Measurements from ENCODE around the gene GARIN3.

GARIN3 gene

GRCh38 chr5:157184117-157184670 lies 18.1 kb upstream of the GARIN3 start:
- no peak for DNase-seq

- no peak for DNase-seq
These were observed 16.2 kb upstream of the GARIN3 start for GRCh38 chr5:157182143-157182757.

DNA sequence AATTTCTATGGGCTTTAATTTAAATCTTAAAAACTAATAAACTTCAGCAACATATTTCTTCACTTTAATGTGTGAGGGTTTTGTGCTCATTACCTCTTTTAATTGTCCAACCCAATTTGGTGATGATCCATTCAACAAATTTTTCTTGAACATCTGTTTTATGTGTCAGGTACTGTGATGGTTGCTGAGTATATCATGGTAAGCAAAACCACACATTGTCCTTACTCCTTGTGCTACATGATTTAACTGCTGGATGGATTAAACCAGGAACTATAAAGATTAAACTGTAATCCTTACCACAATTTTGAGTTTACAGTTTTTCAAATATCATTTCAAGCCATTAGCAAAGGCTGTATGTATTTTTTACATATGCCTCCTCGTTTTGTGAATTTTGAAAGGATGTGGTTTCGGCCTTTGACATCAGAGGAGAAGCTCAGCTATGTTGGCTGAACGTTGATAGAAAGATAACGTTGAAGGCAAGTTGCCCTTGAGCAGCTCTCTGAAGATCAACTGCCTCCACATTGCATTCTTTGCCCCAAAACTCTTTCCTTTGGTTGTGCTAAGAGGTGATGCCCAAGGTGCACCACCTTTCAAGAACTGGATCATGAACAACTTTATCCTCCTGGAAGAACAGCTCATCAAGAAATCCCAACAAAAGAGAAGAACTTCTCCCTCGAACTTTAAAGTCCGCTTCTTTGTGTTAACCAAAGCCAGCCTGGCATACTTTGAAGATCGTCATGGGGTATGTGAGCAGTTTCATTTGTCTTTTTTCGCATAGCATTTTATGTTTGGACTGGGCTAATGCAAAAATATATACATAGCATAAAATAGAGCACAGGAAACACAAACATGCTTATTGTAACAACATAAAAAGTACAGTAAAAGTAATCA lies 14.6 kb upstream of the GARIN3 start, which contains the start of gene ITK:
Gene ITK, plus strand, starts transcription at position 467 of the 891 bp plus-strand sequence. Its CDS starts 138 bp downstream, at position 605.
- DNase-seq = no peak

GRCh38 chr5:157178966-157179365 lies 12.9 kb upstream of the GARIN3 start:
- DNase-seq = no peak

DNA sequence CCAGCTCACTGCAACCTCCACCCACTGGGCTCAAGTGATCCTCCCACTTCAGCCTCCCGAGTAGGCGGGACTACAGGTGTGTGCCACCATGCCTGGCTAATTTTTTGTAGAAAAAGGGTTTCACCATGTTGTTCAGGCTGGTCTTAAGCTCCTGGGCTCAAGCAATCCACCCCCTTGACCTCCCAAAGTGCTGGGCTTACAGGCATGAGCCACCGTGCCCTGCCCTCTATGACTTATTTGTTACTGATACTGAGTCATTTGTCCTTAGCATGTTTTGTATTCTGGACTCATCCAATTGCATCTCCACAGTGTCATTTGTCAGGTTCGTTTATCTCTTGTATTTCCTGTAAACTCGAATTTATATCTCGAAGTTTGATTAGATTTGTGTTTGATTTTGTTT lies 11.9 kb upstream of the GARIN3 start:
- DNase-seq = no peak

- DNase-seq = no peak
These were observed 9.1 kb upstream of the GARIN3 start for GRCh38 chr5:157175071-157175612.

DNA sequence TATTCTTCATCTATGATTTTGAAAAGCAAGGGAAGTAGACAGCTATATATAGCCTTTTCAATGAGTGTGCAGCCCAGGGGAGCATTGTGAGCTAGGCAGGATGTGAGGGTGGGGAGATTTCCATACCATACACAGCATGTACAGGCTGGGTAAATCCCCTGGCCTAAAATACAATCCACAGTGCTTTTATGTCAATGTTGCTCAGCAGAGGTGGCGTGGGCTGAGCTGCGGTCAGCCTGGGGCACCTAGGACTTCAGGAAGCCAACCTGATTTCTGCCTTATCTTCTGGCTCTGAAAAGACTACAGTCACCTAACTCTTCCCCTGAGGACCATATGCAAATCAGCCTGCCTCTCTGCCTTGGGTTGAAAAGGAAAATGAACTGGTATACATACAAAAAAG lies 6.3 kb upstream of the GARIN3 start:
- DNase-seq = no peak

DNA sequence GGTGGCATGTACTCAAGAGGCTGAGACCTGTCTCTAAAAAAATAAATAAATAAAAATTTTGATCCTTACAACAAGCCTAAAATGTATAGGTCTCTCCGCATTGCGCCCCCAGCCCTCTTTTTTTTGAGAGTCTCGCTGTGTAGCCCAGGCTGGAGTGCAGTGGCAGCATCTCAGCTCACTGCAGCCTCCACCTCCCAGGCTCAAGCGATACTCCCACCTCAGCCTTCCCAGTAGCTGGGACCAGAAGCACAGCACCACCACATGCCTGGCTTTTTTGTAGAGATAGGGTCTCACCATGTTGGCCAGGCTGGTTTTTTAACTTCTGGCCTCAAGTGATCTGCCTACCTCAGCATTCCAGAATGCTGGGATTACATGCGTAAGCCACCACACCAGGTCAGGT lies 2.2 kb upstream of the GARIN3 start:
- DNase-seq = no peak

DNA sequence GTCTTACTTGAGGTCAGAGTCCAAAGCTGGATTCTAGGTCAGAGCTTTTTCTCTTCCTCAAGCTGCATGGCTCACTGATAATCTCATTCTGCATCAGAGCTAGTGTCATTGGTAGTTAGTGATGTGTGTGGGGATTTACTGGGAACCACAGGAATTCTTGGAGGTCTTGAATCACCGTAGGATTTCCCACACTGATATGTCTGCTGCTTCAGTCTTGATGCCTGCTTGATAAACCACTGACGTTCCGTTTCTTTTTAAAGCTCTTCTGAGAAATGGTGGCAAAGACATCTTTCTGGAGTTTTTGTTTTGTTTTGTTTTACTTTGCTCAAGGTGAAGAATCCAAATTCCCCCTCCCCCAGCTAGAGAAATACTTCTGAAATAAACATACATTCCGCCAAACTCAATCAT lies 1.2 kb upstream of the GARIN3 start:
- no peak for DNase-seq

DNA sequence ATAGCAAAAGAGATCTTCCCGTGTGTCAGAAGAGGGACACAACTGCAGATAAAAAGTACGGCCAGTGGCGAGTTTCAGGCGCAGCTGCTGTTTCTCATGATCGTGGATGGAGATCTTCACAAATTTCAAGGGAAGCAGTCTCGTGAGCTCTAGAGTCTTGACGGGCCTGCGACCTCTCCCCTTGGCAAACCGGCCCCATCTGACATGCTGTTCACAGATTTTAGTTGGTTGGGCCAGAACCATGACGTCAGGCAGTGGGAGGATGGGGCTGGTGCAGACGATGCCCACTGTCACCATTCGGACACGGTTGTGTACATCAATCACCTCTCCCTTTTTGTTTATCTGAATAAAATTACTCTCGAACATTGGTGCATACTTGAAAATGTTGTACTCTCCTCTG lies 396 bp downstream of the GARIN3 start:
- no peak for DNase-seq

GRCh38 chr5:157165261-157165660 lies 803 bp downstream of the GARIN3 start:
- no peak for DNase-seq

DNA sequence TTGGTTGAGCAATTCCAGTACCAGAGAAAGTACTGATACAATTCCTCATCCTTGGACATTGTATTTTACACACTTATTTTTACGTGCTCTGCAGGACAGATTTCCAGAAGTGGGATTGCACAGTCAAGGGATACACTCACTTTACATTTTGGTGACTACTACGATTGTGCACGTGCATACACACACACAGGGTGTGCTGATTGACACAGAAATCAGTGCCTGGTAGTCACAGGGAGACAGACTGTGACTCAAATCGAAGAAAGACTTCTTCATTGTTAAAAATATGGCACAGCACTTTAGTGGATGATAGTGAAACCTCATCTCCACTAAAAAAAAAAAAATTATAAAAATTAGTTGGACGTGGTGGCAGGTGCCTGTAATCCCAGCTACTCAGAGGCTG lies 1.5 kb downstream of the GARIN3 start:
- no peak for DNase-seq

DNA sequence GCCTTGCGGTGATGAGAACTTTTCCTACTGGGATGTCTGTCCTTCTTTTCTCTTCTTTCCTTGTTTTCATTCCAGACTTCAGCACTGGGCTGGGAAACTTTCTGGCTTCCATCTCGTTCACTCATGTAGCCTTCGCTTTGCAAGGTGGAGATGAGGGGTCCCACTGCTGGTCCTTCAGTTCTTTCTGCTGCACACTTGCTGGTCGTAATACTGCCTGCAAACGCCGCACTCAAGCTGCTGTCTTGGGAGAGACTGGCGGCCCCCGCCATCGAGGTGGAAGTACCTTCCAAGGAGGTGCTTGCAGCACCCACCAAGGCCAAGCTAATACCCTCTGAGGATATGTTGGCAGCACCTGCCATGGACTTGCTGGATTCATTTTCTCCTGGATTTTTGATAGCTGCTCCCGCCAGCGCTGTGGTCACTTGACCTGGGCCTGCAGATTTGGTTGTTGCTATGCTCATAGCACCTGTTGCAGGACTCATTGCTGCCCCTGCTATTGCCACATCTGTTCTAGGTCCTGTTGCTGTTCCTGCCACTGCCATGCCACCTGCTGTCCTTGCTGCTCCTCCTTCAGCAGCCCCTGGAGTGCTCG lies 3.0 kb downstream of the GARIN3 start:
- no peak for DNase-seq

GRCh38 chr5:157161996-157162395 lies 4.1 kb downstream of the GARIN3 start:
- no peak for DNase-seq

- no peak for DNase-seq
These were observed 6.1 kb downstream of the GARIN3 start for GRCh38 chr5:157160001-157160400.

DNA sequence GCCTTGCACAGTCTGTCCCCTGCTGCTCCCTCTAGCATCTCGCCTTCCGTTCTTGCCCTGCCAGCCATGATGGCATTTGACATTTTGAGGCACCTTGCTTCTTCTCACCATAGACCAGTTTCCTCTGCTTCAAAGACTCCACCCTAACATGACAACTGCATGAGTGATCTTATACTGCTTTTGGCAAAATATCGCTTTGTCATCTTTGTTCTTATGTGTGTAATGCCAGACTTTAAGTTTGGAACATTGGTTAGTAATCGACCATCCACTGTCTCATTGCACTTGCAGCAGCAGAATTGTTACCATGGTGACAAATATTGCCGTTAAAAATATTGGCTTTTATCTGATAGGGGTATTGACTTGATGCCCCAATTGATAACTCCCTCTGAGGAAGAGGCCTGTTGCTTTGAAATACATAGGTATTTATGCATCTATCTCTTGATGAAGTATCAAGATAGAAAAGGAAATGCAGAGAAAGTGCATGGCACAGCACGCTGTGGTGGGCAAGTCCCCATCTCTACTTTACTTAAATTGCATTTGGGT lies 6.8 kb downstream of the GARIN3 start:
- DNase-seq = no peak

DNA sequence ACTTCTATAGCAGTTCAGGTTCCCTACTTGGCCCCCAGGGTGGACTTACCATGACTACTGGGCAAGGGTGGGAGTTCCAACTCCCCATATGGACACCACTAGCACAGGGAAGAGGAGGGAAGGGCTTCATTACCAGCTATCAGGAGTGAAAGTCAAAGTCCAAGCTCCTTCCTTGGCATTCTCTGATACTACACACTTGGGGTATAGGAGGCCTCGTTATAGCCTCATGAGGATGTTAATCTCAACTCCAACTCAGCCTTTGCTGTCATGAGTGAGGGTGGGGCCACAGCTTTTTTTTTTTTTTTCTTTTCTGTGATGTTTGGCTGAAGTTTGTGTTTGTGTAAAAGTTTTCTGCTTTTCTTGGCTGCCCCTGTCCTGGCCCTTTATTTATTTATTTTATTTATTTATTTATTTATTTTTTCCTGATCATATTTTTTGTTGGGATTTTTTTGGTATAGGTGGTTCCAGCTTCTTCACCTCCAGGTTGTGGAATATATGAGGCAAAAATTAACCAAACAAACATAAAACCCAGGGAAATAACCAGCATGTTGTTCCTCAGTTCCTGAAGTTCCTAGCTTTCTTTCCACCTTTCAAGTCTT lies 8.7 kb downstream of the GARIN3 start:
- DNase-seq = no peak

- no peak for DNase-seq
These were observed 10.8 kb downstream of the GARIN3 start for GRCh38 chr5:157155297-157155696.

GRCh38 chr5:157150995-157151394 lies 15.1 kb downstream of the GARIN3 start:
- no peak for DNase-seq

- DNase-seq = peak; percentile 82
These were observed 17.1 kb downstream of the GARIN3 start for GRCh38 chr5:157148734-157149615.

DNA sequence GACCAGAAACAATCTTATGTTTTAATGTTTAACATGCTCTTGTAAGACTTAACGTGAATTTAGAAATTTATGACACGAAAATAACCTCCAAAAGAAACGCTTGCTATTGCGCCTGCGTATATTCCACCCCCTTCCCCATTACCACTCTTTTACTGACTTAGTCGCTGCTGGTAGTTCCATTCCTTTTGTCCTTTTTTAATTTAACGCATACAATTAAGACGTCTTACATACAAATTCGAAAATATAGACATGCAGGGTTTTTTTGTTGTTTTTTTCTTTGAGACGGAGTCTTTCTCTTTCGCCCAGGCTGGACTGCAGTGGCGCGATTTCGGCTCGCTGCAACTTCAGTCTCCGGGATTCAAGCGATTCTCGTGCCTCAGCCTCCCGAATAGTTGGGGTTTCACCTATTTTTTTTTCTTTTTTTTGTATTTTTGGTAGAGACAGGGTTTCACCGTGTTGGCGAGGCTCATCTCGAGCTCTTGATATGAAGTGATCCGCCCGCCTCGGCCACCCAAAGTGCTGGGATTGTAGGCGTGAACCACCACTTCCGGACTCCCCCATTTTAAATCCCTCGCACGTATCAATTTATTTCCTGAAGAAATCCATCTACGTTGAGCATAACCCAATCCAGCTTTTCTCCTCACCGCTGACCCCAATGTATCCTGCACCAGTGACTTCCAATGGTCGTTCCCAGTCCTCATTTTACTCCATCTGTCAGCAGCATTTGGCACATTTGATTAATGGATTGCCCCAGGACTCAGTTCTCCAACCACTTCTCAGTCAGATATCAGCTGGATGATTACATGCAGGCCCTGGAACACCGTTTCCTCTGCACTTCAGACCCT lies 22.7 kb downstream of the GARIN3 start:
- DNase-seq = peak; percentile 86

Data from NCI-H345 (cell line).